Skeletal muscle satellite cell (primary cell): ENCODE results near the gene SLC35A4.

Experiments used
- H3K27me3 ChIP-seq: 2 replicates; pipeline ENCODE4 v1.7.0; 2013; ENCODE audit warnings: low read length; ENCODE audit not compliant: control insufficient read depth, insufficient read depth
- H3K36me3 ChIP-seq: 2 replicates; pipeline ENCODE4 v1.7.0; 2013; ENCODE audit warnings: mild to moderate bottlenecking, control low read depth, low read length; ENCODE audit not compliant: insufficient read depth
- H3K4me1 ChIP-seq: 2 replicates; pipeline ENCODE4 v1.7.0; 2013; ENCODE audit warnings: low read length; ENCODE audit not compliant: control insufficient read depth, insufficient read depth
- H3K4me2 ChIP-seq: 2 replicates; pipeline ENCODE4 v1.7.0; 2013; ENCODE audit warnings: mild to moderate bottlenecking, low read length
- H3K4me3 ChIP-seq: 2 replicates; pipeline ENCODE4 v1.7.0; 2013; ENCODE audit warnings: low read length
- H3K9ac ChIP-seq: 2 replicates; pipeline ENCODE4 v1.7.0; 2013; ENCODE audit warnings: mild to moderate bottlenecking, low read depth, low read length, moderate library complexity
- H3K9me3 ChIP-seq: replicated peaks from 2 replicates; pipeline ENCODE4 v1.7.0; 2013; ENCODE audit warnings: mild to moderate bottlenecking, control low read depth, low read length

The SLC35A4 gene

DNA sequence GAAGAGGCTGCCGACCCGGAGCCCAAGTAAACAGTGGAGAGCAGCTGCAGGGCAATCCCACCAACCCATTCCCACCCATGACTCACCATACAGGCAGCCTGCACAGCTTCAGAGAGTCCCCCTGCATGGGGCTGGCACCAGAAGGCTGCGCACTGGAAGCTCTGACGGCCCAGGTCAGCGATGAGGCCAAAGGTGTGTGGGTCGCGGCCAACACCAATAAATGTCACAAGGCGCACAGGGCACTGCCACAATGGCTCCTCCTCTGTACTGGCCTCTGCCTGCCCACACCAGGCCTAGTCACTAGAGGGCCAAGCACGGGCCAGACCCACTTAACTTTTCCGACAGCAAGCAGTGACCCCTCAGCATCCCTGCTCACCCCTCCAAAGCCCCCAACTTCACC lies 4.4 kb upstream of the SLC35A4 start:
- Histone ChIP-seq H3K4me2 (no peak overlapping the region), H3K36me3 (peaks cover 5% of the 10 kb centered on the region), H3K27me3 (no peaks in the 10 kb centered on the region), H3K9ac (no peak overlapping the region), H3K4me3 (no peak overlapping the region), H3K4me1 (peaks cover 27% of the 10 kb centered on the region), H3K9me3 (no peaks in the 10 kb centered on the region)

DNA sequence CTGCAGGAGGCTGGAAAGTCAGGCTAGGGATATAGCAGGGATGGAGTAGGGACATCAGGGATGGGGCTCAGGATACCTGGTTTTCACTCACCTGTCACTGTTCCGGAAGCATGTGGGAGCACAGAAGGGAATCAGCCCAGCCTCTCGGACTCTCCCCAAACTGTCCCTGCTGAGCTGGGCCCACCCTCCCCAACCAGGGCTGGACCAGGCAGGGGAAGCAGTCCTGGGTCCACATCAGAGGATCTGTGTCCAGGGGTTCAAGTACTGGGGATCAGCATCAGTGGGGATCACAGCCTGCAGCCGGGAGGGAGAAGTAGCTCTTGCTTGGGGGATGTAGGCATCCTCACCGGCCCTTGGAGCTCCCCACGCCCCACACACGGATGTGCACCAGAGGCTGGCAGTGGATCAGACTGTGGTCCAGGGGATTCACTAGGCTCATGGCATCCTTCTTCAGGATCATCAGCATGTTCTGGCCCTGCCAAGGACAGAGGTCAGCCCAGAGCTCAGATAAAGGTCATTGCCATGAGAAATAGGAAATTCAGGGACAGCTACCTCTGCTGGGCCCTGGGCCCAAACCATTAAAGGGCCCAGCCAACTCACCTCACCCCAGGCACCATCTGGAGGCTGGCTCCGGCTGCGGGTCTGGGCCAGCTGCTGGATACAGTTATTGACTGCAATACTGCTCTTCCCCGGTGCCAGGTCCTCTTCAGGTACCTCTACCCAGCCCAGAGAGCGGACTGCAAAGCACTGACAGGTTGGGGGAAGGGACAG lies 2.7 kb upstream of the SLC35A4 start:
- Histone ChIP-seq H3K4me3 (no peak overlapping the region), H3K9me3 (no peaks in the 10 kb centered on the region), H3K27me3 (no peaks in the 10 kb centered on the region), H3K4me2 (no peak overlapping the region), H3K4me1 (peaks cover 24% of the 10 kb centered on the region), H3K36me3 (peaks cover 11% of the 10 kb centered on the region), H3K9ac (no peak overlapping the region)

DNA sequence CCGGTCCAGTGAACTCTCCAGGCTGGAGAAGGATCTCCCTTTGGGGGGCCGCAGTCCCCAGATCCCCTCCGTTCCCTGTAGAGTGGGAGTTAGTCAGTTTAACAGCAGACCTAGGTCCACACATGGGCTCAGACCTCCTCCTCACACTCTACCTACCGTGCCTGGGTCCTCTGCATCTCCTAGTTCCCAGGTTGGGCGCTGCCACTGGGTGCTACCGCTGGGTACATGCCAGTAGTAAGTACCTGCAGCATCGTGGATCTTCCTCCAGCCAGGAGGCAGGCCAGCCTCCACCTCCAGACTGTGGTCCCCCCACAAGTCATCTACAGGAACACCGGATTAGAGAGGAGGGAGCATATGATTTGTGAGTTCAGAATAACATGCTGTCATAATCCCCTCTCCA lies 1.0 kb upstream of the SLC35A4 start:
- Histone ChIP-seq H3K4me1 (peaks cover 18% of the 10 kb centered on the region), H3K4me3 (peak overlapping the region; percentile 94), H3K4me2 (peak overlapping the region; percentile 88), H3K27me3 (no peaks in the 10 kb centered on the region), H3K9ac (peak overlapping the region; percentile 95), H3K36me3 (peaks cover 27% of the 10 kb centered on the region), H3K9me3 (no peaks in the 10 kb centered on the region)

DNA sequence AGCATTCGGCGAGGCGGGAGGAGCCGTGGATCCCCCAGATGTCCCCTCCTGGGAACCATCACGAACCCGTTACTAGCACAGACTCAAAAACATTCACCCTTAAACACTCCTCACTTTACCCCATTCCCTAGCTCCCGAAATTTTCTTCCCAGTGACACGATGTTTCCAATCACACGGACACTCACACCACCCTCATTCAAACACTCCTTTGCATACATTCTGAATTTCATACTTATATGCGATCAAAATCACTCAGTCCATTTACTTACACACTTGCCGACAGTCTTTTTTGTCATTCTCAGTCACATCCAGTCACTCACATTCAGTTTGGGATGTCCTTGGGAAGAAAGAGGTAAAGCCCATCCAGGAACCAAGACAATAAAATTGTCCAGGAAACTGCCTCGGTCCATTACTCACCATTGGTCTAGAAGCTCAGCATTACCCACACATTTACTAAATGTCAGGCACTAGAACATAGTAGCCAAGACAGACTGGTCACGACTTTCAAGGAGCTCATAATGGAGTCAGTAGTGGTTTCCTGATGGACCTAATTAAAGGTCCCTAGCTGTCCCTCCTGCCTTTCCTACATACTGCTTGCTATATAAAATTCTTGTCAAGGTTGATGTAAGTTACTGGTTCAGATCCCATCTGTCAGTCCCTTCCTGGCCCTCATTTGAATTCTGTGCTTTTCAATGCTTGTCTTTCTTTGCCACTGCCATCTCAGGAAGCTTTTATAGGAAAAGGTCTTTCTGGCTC lies 574 bp downstream of the SLC35A4 start:
- peak overlapping the region; percentile 94 for H3K4me3 ChIP-seq
- H3K4me2 ChIP-seq, result peak overlapping the region; percentile 88
- H3K9ac ChIP-seq, result peak overlapping the region; percentile 95
- H3K9me3 ChIP-seq, result no peaks in the 10 kb centered on the region
- peaks cover 18% of the 10 kb centered on the region for H3K4me1 ChIP-seq
- H3K27me3 ChIP-seq, result no peaks in the 10 kb centered on the region
- peaks cover 28% of the 10 kb centered on the region for H3K36me3 ChIP-seq

DNA sequence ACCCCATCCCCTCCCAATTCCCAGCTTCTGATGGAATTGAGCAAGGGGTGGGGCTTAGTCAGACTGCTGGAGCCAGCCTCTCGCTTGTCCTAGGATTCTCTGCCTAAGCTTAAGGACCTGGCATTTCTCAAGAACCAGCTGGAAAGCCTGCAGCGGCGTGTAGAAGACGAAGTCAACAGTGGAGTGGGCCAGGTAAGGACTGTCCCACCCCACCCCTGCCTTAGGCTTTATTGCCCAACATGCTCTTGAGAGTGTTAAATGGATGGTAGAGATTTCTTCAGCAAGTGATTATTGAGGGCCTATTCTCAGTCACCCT lies 1.1 kb downstream of the SLC35A4 start:
- H3K9ac ChIP-seq, result peak overlapping the region; percentile 95
- H3K27me3 ChIP-seq, result no peaks in the 10 kb centered on the region
- peaks cover 28% of the 10 kb centered on the region for H3K36me3 ChIP-seq
- H3K9me3 ChIP-seq, result no peaks in the 10 kb centered on the region
- H3K4me1 ChIP-seq, result peaks cover 18% of the 10 kb centered on the region
- peak overlapping the region; percentile 94 for H3K4me3 ChIP-seq
- peak overlapping the region; percentile 88 for H3K4me2 ChIP-seq

- peaks cover 27% of the 10 kb centered on the region for H3K36me3 ChIP-seq
- H3K4me3 ChIP-seq, result no peak overlapping the region
- no peak overlapping the region for H3K4me2 ChIP-seq
- H3K27me3 ChIP-seq, result no peaks in the 10 kb centered on the region
- H3K4me1 ChIP-seq, result peaks cover 18% of the 10 kb centered on the region
- H3K9me3 ChIP-seq, result no peaks in the 10 kb centered on the region
- H3K9ac ChIP-seq, result no peak overlapping the region
Measured at GRCh38 chr5:140566665-140567064, 2.0 kb downstream of the SLC35A4 start.

GRCh38 chr5:140567136-140567818 lies 2.6 kb downstream of the SLC35A4 start:
- Histone ChIP-seq H3K36me3 (peaks cover 24% of the 10 kb centered on the region), H3K27me3 (no peaks in the 10 kb centered on the region), H3K4me3 (no peak overlapping the region), H3K4me1 (peaks cover 18% of the 10 kb centered on the region), H3K4me2 (no peak overlapping the region), H3K9me3 (no peaks in the 10 kb centered on the region), H3K9ac (no peak overlapping the region)

- Histone ChIP-seq H3K9me3 (no peaks in the 10 kb centered on the region), H3K9ac (no peak overlapping the region), H3K4me1 (peaks cover 18% of the 10 kb centered on the region)
Measured at GRCh38 chr5:140567871-140568270, 3.2 kb downstream of the SLC35A4 start.

DNA sequence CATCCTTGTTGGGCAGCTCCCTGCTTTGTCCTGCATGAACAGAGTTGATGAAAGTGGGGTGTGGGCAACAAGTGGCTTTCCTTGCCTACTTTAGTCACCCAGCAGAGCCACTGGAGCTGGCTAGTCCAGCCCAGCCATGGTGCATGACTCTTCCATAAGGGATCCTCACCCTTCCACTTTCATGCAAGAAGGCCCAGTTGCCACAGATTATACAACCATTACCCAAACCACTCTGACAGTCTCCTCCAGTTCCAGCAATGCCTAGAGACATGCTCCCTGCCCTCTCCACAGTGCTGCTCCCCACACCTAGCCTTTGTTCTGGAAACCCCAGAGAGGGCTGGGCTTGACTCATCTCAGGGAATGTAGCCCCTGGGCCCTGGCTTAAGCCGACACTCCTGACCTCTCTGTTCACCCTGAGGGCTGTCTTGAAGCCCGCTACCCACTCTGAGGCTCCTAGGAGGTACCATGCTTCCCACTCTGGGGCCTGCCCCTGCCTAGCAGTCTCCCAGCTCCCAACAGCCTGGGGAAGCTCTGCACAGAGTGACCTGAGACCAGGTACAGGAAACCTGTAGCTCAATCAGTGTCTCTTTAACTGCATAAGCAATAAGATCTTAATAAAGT lies 3.9 kb downstream of the SLC35A4 start:
- H3K36me3 ChIP-seq, result peaks cover 24% of the 10 kb centered on the region
- H3K27me3 ChIP-seq, result no peaks in the 10 kb centered on the region
- no peak overlapping the region for H3K4me3 ChIP-seq
- H3K4me1 ChIP-seq, result peaks cover 13% of the 10 kb centered on the region
- H3K9me3 ChIP-seq, result no peaks in the 10 kb centered on the region
- no peak overlapping the region for H3K4me2 ChIP-seq
- H3K9ac ChIP-seq, result no peak overlapping the region

More at GRCh38 chr5:140567871-140568270, 3.2 kb downstream of the SLC35A4 start:
- Histone ChIP-seq H3K36me3 (peaks cover 24% of the 10 kb centered on the region), H3K4me3 (no peak overlapping the region), H3K4me2 (no peak overlapping the region), H3K27me3 (no peaks in the 10 kb centered on the region)

GRCh38 chr5:140569197-140569596 lies 4.6 kb downstream of the SLC35A4 start:
- no peak overlapping the region for H3K4me3 ChIP-seq
- H3K4me1 ChIP-seq, result peaks cover 9% of the 10 kb centered on the region
- H3K4me2 ChIP-seq, result no peak overlapping the region
- H3K36me3 ChIP-seq, result peaks cover 24% of the 10 kb centered on the region
- peak overlapping the region; percentile 23 for H3K9ac ChIP-seq
- no peaks in the 10 kb centered on the region for H3K27me3 ChIP-seq
- no peaks in the 10 kb centered on the region for H3K9me3 ChIP-seq

DNA sequence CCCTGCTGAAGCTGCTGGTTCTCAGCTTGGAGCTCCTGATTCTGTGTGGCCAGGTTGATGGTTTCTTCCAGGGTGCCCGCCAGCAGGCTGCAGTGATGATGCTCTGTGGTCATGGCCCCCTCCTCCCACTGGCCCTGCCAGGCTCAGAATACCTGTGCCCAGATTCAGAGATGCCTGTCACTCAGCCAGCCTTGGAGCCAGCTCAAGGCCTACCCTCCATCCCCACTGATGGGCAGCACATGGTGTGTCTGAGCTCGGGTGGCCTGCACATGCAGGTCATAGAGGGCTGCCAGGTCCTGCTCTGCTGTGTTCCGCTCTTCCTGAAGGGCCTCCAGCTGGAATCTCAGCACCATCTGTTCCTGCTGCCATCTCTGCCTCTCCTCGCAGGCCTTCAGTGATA lies 5.4 kb downstream of the SLC35A4 start:
- Histone ChIP-seq H3K4me3 (no peak overlapping the region), H3K9ac (no peak overlapping the region), H3K27me3 (no peaks in the 10 kb centered on the region), H3K9me3 (no peaks in the 10 kb centered on the region), H3K4me2 (no peak overlapping the region), H3K36me3 (peaks cover 24% of the 10 kb centered on the region), H3K4me1 (peaks cover 9% of the 10 kb centered on the region)
